HG02623 (cell line): ENCODE measurements around the gene KLHL40.

Source experiments
- ATAC-seq: cut with Tn5 transposase; IDR thresholded peaks from one replicate; pipeline ENCODE4 v1.9.1; 2021; ENCODE audit warnings: moderate library complexity; ENCODE audit not compliant: unreplicated experiment

The KLHL40 gene

GRCh38 chr3:42685363-42685881 lies at the start of gene KLHL40:
TSS of gene KLHL40 (plus strand) at chr3:42685537. CDS start at chr3:42685619, 82 bp downstream.
- ATAC-seq, result no peak

GRCh38 chr3:42637001-42637400 lies 48.3 kb upstream of the KLHL40 start:
- ATAC-seq, result no peak

- no peak for ATAC-seq
Observed at GRCh38 chr3:42638339-42638842, 46.9 kb upstream of the KLHL40 start.

- ATAC-seq, result no peak
Observed at GRCh38 chr3:42639192-42639591, 46.1 kb upstream of the KLHL40 start.

- no peak for ATAC-seq
Observed at GRCh38 chr3:42640129-42640528, 45.2 kb upstream of the KLHL40 start.

- no peak for ATAC-seq
Observed at GRCh38 chr3:42640771-42641370, 44.5 kb upstream of the KLHL40 start.

GRCh38 chr3:42647821-42648459 lies 37.4 kb upstream of the KLHL40 start:
- no peak for ATAC-seq

GRCh38 chr3:42649006-42649405 lies 36.3 kb upstream of the KLHL40 start:
- no peak for ATAC-seq

- ATAC-seq, result no peak
Observed at GRCh38 chr3:42649783-42650182, 35.6 kb upstream of the KLHL40 start.

- ATAC-seq, result no peak
Observed at GRCh38 chr3:42651248-42652091, 33.9 kb upstream of the KLHL40 start.

GRCh38 chr3:42652251-42652610 lies 33.1 kb upstream of the KLHL40 start:
- ATAC-seq, result no peak

GRCh38 chr3:42652611-42653302 lies 32.6 kb upstream of the KLHL40 start:
- ATAC-seq, result peak; percentile 63

- ATAC-seq, result no peak
Observed at GRCh38 chr3:42653303-42653559, 32.1 kb upstream of the KLHL40 start.

- no peak for ATAC-seq
Observed at GRCh38 chr3:42653560-42654330, 31.6 kb upstream of the KLHL40 start, which contains the start of gene ZBTB47. TSS of gene ZBTB47 (plus strand) at chr3:42653697. CDS start at chr3:42658356, 4,659 bp downstream.

GRCh38 chr3:42654331-42655201 lies 30.8 kb upstream of the KLHL40 start:
- ATAC-seq, result no peak

GRCh38 chr3:42655331-42655888 lies 29.9 kb upstream of the KLHL40 start:
- ATAC-seq, result no peak

- ATAC-seq, result no peak
Observed at GRCh38 chr3:42655980-42656679, 29.2 kb upstream of the KLHL40 start.
